Measurements from ENCODE around the gene FCHSD2.
A peak's percentile ranks its signal among the peaks of the same experiment; 100 is the strongest.
"Not testable (repeated sequence)": the region's sequence is repeated elsewhere in the genome, so short reads cannot be mapped to it uniquely, and the experiment has no call there.

FCHSD2 gene

DNA sequence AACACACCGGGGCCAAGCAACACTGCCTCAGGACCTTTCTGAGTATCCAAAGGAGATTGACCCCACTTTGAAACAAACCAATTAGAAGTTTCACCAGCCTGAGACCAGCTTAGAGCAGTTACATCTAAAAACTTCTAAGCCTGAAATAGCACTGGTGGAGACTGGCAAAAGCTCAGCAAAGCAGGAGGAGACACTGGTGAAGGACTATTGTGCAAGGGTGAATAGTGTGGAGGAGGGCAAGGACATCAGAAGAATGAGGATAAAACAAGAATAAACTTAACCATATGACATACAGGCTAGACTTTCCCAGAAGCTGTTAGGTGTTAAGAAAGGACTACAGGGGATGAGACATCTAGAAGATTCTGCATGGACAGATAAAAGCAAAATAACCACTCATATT is 152.4 kb downstream of the FCHSD2 start:
- DNase-seq (ENCODE audit: insufficient read length, low spot score) (no peak), FAIRE-seq (no peak)
- TF ChIP-seq, protein P1, sequence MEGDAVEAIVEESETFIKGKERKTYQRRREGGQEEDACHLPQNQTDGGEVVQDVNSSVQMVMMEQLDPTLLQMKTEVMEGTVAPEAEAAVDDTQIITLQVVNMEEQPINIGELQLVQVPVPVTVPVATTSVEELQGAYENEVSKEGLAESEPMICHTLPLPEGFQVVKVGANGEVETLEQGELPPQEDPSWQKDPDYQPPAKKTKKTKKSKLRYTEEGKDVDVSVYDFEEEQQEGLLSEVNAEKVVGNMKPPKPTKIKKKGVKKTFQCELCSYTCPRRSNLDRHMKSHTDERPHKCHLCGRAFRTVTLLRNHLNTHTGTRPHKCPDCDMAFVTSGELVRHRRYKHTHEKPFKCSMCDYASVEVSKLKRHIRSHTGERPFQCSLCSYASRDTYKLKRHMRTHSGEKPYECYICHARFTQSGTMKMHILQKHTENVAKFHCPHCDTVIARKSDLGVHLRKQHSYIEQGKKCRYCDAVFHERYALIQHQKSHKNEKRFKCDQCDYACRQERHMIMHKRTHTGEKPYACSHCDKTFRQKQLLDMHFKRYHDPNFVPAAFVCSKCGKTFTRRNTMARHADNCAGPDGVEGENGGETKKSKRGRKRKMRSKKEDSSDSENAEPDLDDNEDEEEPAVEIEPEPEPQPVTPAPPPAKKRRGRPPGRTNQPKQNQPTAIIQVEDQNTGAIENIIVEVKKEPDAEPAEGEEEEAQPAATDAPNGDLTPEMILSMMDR (IDR thresholded peaks at IDR 0.05; ENCODE audit: insufficient read depth, missing control alignments) = no peak

DNA sequence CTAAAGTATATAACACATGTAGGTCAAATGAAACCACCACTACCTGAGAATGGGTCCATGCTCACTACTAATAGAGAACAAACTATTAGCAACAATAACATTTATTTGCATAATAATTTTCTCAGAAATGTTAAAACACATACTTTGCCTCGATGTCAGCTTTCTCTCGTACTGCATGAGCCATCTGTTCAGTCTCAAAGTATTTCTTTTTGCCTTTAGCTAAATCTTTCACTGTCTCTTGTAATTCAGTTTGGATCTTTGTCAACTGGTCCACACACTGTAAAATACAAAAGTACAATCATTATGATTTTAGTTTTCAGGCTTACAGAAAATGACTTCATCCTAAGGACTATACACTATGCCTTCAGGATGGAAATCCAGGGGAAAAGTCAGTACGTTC is 153.3 kb downstream of the FCHSD2 start:
- no peak for DNase-seq (ENCODE audit: insufficient read length, low spot score)
- FAIRE-seq = no peak
- TF ChIP-seq, protein P1 (IDR thresholded peaks at IDR 0.05; ENCODE audit: insufficient read depth, missing control alignments) = no peak

DNA sequence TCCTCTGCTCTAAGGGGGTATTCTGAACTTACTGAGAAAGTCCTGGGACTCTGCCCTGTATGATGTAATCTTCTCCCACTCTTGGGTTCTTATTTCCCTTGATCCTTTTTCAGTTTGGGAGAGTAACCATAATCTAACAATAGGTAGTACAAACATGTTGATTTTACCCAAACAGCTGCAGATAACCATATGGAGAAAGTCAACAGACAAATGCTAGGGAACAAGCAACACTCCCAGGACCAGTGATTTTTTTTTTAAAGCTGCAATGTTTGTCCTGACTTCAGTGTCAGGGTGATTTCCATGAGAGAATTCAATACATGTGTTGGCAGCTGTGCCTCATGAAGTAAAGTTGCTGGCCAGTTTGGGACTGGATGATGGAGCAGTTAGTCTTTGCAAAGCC is 156.5 kb downstream of the FCHSD2 start:
- DNase-seq (ENCODE audit: insufficient read length, low spot score) (no peak), FAIRE-seq (no peak)
- TF ChIP-seq, protein P1 (IDR thresholded peaks at IDR 0.05; ENCODE audit: insufficient read depth, missing control alignments) = no peak

DNA sequence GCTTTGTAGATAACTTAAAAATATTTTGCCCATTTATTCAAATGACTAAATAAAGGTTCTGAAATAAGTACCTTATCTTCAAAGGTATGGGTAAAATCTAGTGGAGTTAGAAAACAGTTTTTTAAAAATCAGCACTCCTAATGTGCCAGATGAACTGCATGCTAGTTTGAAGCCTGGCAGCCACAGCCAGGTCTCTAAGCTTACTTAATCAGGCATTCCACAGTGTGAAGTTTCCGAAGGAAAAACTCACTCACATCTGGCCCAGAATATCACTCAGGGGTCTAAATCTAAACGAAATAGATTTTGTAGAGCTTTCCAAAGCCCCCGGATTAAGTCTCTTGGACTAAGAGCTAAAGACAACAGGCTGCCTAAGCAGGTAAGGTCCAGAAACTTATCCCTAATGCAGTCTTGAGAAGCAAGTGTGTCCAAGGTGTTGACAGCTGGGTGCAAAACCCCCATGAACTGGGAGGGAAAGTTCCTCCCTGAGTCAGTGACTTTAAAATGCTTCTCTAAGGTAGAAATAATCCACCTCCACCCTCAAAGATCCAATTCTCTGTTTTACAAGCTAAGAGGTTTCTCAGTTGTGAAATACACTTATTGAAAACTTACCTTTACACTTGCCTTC is 157.6 kb downstream of the FCHSD2 start:
- no peak for FAIRE-seq
- TF ChIP-seq, protein P1 (IDR thresholded peaks at IDR 0.05; ENCODE audit: insufficient read depth, missing control alignments) = no peak

DNA sequence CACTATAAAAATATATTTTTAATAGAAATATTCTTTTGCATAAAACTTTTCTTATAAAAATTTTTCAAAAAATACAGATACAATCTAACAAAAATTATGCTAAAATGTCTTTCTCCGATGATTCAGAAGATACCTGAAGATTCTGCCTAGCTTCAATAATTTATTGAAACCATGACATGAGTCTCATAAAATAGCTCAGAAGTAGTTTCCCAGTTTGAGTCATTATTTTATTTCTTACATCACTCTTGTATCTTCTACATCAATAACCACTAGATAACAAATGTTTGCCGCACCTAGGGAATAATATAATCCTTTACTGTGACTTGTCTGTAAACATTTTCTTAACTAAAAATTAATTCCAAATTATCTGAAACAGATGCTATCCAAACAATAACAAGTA is 158.6 kb downstream of the FCHSD2 start:
- peak; percentile 16 for FAIRE-seq
- DNase-seq (ENCODE audit: insufficient read length, low spot score) = no peak
- TF ChIP-seq, protein P1 (IDR thresholded peaks at IDR 0.05; ENCODE audit: insufficient read depth, missing control alignments) = no peak

More for the DNA sequence above, 157.6 kb downstream of the FCHSD2 start:
- DNase-seq (ENCODE audit: insufficient read length, low spot score) = no peak

DNA sequence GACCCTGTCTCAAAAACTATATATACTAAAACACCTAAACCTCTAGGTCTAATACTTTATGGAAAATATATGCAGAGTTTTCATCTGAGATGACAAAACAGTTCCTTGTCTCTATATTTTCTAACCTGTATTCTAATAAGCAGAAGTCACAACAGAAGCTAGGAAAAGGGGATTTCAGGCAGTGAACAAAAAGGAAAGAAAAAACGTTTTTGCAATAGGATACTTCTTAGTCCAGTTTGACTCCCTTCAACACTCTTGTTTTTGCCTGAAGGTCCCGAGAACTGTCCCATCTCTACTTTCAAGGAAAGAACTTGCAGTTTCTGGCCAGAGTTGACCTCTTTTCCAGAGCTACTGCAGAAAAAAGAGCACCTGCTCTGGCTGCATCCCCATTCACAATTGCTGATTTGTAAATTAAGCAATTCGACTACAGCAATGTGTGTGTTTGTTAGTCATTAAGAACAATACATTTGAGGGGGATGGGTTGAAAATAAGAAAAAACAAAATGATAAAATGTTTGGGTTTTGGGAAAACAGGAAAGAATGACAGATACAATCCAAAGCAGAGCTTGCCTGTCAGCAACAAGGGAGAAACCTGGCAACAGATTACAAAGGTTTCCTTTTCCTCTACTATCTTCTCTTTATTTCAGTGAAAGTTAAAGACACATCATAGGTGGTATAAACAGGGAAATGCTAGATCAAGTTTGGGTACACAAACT is 160.0 kb downstream of the FCHSD2 start:
- FAIRE-seq = no peak
- TF ChIP-seq, protein P1 (IDR thresholded peaks at IDR 0.05; ENCODE audit: insufficient read depth, missing control alignments) = no peak
- DNase-seq (ENCODE audit: insufficient read length, low spot score) = no peak

DNA sequence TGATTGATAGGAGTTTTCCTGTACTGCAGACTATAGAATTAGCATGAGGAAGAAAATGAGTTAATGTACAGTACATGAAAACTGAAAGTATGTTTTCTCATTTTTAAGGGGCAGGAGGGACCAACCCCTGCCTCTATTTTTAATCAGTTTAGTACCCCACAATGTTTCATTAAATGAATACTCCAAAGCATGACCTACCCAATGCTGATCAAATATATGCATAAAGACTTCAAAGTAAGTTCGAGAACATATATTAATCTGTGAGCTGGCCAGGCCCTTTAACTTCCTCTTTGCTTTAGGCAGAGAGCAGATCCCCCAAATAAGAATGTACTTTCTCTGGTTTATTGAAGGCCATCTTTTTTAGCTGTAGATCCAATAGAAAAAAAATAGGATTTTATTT is 161.0 kb downstream of the FCHSD2 start:
- TF ChIP-seq, protein P1 (IDR thresholded peaks at IDR 0.05; ENCODE audit: insufficient read depth, missing control alignments) = no peak
- no peak for DNase-seq (ENCODE audit: insufficient read length, low spot score)
- no peak for FAIRE-seq

DNA sequence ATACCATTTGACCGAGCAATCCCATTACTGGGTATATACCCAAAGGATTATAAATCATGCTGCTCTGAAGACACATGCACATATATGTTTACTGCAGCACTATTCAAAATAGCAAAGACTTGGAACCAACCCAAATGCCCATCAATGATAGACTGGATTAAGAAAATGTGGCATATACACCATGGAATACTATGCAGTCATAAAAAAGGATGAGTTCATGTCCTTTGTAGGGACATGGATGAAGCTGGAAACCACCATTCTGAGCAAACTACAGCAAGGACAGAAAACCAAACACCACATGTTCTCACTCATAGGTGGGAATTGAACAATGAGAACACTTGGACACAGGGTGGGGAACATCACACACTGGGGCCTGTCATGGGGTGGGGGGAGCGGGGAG is 164.3 kb downstream of the FCHSD2 start:
- not testable (repeated sequence) for DNase-seq (ENCODE audit: insufficient read length, low spot score); FAIRE-seq

DNA sequence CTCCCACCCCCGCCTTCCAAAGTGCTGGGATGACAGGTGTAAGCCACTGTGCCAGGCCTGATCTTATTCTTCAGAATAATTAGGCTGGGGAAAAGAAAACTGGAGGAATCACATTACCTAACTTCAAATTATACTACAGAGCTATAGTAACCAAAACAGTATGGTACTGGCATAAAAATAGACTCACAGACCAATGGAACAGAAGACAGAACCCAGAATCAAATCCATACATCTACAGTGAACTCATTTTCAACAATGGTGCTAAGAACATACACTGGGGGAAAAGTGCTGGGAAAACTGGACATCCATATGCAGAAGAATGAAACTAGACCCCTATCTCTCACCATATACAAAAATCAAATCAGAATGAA is 165.6 kb downstream of the FCHSD2 start:
- FAIRE-seq; DNase-seq (ENCODE audit: insufficient read length, low spot score): not testable (repeated sequence)
